Type B pancreatic cell (in vitro differentiated cells): ENCODE measurements around the gene CTBP2. TPM values are rescaled to one million over a fixed set of nuclear protein-coding genes. Genes with fewer than 3 reads are reported as not detected.

Source experiments
- DNase-seq: peaks from one replicate; pipeline ENCODE4 v3.0.0; 2021; ENCODE audit warnings: mixed read lengths; ENCODE audit not compliant: unreplicated experiment; ENCODE audit errors: extremely low spot score
- H3K27ac Mint-ChIP-seq: 2 replicates; pipeline ENCODE4 v1.8.0; 2021; ENCODE audit warnings: mild to moderate bottlenecking, mixed read lengths
- H3K27me3 Mint-ChIP-seq: 2 replicates; pipeline ENCODE4 v1.8.0; 2021; ENCODE audit warnings: mixed read lengths
- H3K36me3 Mint-ChIP-seq: 2 replicates; pipeline ENCODE4 v1.8.0; 2021; ENCODE audit warnings: mixed read lengths
- H3K4me1 Mint-ChIP-seq: one replicate; pipeline ENCODE4 v1.8.0; 2021; ENCODE audit warnings: mixed read lengths; ENCODE audit not compliant: unreplicated experiment
- H3K4me3 Mint-ChIP-seq: 2 replicates; pipeline ENCODE4 v1.8.0; 2021; ENCODE audit warnings: mild to moderate bottlenecking, mixed read lengths
- H3K9me3 Mint-ChIP-seq: 2 replicates; pipeline ENCODE4 v1.8.0; 2021; ENCODE audit warnings: mixed read lengths
- total RNA-seq: library from RNA; stranded (reverse); gene quantifications from 2 replicates; pipeline ENCODE4 v1.2.1, GENCODE V29; 2021; ENCODE audit warnings: low replicate concordance
- TF ChIP-seq, protein P1 (sequence below): fragments of 200-600 bp; sonication (generic); conservative IDR thresholded peaks from 2 replicates; pipeline ENCODE4 v1.5.0; 2021; ENCODE audit warnings: antibody characterized with exemption, mild to moderate bottlenecking

Gene CTBP2
- total RNA-seq, 1 donor from 2014 or later = 113 TPM

GRCh38 chr10:125001313-125002046 is 158.9 kb downstream of the CTBP2 start:
- Mint-ChIP-seq H3K9me3 (no peaks in the 10 kb centered on the region), H3K27me3 (no peaks in the 10 kb centered on the region), H3K4me1 (peaks cover 3% of the 10 kb centered on the region), H3K4me3 (no peak overlapping the region), H3K27ac (no peak overlapping the region), H3K36me3 (peaks cover 7% of the 10 kb centered on the region)
- peak; percentile 66 for DNase-seq
- TF ChIP-seq, protein P1, sequence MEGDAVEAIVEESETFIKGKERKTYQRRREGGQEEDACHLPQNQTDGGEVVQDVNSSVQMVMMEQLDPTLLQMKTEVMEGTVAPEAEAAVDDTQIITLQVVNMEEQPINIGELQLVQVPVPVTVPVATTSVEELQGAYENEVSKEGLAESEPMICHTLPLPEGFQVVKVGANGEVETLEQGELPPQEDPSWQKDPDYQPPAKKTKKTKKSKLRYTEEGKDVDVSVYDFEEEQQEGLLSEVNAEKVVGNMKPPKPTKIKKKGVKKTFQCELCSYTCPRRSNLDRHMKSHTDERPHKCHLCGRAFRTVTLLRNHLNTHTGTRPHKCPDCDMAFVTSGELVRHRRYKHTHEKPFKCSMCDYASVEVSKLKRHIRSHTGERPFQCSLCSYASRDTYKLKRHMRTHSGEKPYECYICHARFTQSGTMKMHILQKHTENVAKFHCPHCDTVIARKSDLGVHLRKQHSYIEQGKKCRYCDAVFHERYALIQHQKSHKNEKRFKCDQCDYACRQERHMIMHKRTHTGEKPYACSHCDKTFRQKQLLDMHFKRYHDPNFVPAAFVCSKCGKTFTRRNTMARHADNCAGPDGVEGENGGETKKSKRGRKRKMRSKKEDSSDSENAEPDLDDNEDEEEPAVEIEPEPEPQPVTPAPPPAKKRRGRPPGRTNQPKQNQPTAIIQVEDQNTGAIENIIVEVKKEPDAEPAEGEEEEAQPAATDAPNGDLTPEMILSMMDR = no peak

DNA sequence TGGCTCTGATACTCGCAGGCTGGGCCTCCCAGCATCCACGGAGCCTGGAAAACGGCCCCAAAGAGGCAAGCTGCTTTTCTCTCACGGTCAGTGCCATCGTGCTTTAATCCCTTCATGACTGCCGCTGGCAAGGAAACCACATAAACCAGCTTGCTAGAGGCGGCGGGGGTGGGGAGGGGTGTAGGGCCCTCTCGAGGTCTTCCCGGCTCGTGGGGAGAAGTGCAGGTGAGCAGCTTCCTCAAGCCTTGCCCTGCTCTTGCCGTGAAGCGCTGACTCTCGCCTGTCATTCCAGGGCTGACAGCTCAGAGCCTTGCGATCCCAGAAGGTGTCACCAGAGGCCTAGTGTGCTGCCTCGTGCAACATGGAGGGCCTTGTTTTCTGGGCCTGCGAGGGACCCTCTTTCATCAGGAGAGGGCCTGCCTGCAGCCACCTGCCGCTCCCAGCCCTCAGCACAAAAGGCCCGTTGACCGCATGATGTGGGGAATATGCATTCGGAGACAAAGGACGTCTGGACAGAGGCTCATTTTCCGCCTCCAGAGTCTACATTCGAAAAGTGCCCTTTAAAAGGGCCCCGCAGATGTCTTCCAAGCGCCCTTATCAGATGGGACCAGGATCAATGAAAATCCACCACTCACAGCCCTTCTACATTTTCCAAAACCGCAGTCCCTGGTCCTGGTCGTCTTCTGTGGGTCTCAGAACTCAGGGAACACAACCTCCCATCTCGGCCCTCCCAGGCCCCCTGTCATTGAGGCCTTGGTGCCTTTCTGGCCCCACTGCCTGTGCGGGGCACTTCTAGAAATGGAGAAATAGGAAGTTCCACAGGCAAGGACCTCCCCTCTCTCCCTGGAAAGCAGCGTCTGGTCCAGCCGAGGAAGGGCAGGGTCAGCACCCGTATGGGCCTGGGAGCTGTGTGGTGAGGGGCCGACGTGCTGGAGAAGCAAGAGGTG is 159.7 kb downstream of the CTBP2 start:
- Mint-ChIP-seq H3K27me3 (no peaks in the 10 kb centered on the region), H3K27ac (peak overlapping the region; percentile 50), H3K4me3 (no peak overlapping the region), H3K9me3 (no peaks in the 10 kb centered on the region), H3K36me3 (peaks cover 5% of the 10 kb centered on the region), H3K4me1 (no peaks in the 10 kb centered on the region)
- TF ChIP-seq, protein P1 = peak; percentile 45
- peak; percentile 62 for DNase-seq

DNA sequence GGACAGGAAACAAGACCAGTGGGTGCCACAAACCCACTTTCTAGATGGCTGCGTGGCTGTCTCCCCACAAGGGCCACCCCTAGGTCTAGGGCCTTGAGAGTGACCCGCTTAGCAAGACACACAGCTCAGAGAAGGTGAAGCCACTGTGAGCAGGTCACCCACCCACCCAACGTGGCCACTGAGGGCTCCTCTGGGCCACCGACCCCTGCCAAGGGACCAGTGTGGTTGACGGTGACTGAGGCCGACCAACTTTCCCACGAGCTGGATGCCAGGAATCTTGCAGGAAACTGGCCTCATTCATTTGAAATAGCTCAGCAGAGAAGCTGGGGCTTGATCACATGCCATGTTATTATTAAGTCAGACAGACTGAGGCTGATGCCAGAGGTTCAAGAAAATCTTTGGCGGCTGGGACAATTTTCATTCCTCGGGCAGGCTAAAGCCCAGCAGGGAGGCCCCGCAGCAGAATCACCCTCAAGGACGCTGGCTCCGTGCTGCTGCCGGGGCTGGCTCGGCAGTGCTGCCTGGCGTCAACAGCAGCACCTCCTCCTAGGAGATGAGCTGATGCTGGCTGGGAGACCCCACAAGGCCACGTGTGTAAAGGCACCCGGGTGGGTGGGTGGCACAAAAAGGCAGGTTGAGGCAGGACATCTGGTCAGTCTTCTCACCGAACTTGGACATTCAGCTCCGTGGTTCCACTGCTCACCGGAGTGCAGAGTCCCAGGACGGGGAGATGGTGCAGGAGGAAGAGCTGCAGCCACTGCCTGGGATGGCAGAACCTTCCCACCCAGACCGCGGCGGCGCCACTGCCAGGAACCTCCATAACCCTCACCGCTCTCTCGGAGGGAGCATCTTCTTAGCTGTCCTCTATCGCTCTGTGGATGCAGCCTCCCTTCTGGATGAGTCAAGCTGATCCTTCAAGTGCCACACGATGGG is 160.7 kb downstream of the CTBP2 start:
- no peak overlapping the region for H3K4me3 Mint-ChIP-seq
- TF ChIP-seq, protein P1 = no peak
- no peaks in the 10 kb centered on the region for H3K4me1 Mint-ChIP-seq
- peaks cover 5% of the 10 kb centered on the region for H3K36me3 Mint-ChIP-seq
- H3K27ac Mint-ChIP-seq = no peak overlapping the region
- H3K27me3 Mint-ChIP-seq = no peaks in the 10 kb centered on the region
- no peaks in the 10 kb centered on the region for H3K9me3 Mint-ChIP-seq
- peak; percentile 59 for DNase-seq

GRCh38 chr10:124998624-124999291 is 161.6 kb downstream of the CTBP2 start:
- peak; percentile 53 for DNase-seq
- TF ChIP-seq, protein P1 = no peak
- Mint-ChIP-seq H3K27ac (no peak overlapping the region), H3K36me3 (peaks cover 12% of the 10 kb centered on the region), H3K9me3 (no peaks in the 10 kb centered on the region), H3K4me3 (no peak overlapping the region), H3K27me3 (no peaks in the 10 kb centered on the region), H3K4me1 (no peaks in the 10 kb centered on the region)
